Measurements from ENCODE around the gene BMERB1.
A peak's percentile ranks its signal among the peaks of the same experiment; 100 is the strongest.
"Not testable (repeated sequence)": the region's sequence is repeated elsewhere in the genome, so short reads cannot be mapped to it uniquely, and the experiment has no call there.

Gene BMERB1

GRCh38 chr16:15430884-15431283 lies 3.5 kb upstream of the BMERB1 start:
- H3K27me3 ChIP-seq (ENCODE audit: control insufficient read depth in 3 of 3, insufficient read depth in 3 of 3, low read depth in 1 of 3, low read length in 3 of 3); H2BK15ac ChIP-seq (ENCODE audit: low read length); H2AFZ ChIP-seq (ENCODE audit: low read length); H4K8ac ChIP-seq (ENCODE audit: low read depth, low read length); H2BK5ac ChIP-seq (ENCODE audit: low read length); H3K4ac ChIP-seq (ENCODE audit: low read length); H2BK120ac ChIP-seq (ENCODE audit: low read depth, low read length); H3K9me3 ChIP-seq (replicated peaks in 1 of 2; ENCODE audit: control insufficient read depth in 2 of 2, insufficient read depth in 1 of 2, low read depth in 1 of 2, low read length in 2 of 2); H3K4me1 ChIP-seq (ENCODE audit: control insufficient read depth in 2 of 2, insufficient read depth in 1 of 2, low read depth in 1 of 2, low read length in 2 of 2); H3K36me3 ChIP-seq (replicated peaks in 1 of 2; ENCODE audit: control insufficient read depth in 2 of 2, insufficient read depth in 2 of 2, low read length in 2 of 2); H3K4me2 ChIP-seq (ENCODE audit: insufficient read depth, low read length, poor library complexity, severe bottlenecking); H3K9ac ChIP-seq (ENCODE audit: low read depth, low read length, poor library complexity); DNase-seq (ENCODE audit: low spot score); H3K23ac ChIP-seq (ENCODE audit: low read depth, low read length, poor library complexity); H3K4me3 ChIP-seq (ENCODE audit: low read length in 2 of 2); H2BK12ac ChIP-seq (ENCODE audit: low read length); H4K91ac ChIP-seq (ENCODE audit: low read depth, low read length, poor library complexity); H3K14ac ChIP-seq (ENCODE audit: low read length); H3K18ac ChIP-seq (ENCODE audit: low read length); H2AK5ac ChIP-seq (ENCODE audit: low read depth, low read length); H3K27ac ChIP-seq (replicated peaks; ENCODE audit: low read length); H3K79me1 ChIP-seq (ENCODE audit: low read depth, low read length): not testable (repeated sequence)
- WGBS, 2 donors (ENCODE audit: extremely low coverage in 2 of 2, insufficient read length in 2 of 2, insufficient replicate concordance in 1 of 2) = no CpG with 5 or more reads among the region's 11 CpGs

- Histone ChIP-seq H2AFZ (ENCODE audit: low read length) (peak overlapping the region; percentile 94), H2BK120ac (ENCODE audit: low read depth, low read length) (no peak overlapping the region), H3K23ac (ENCODE audit: low read depth, low read length, poor library complexity) (no peak overlapping the region), H3K9ac (ENCODE audit: low read depth, low read length, poor library complexity) (no peak overlapping the region), H3K9me3 (replicated peaks in 1 of 2; ENCODE audit: control insufficient read depth in 2 of 2, insufficient read depth in 1 of 2, low read depth in 1 of 2, low read length in 2 of 2) (no peaks in the 10 kb centered on the region), H4K8ac (ENCODE audit: low read depth, low read length) (peak overlapping the region; percentile 3), H3K18ac (ENCODE audit: low read length) (no peak overlapping the region), H3K27me3 (ENCODE audit: control insufficient read depth in 3 of 3, insufficient read depth in 3 of 3, low read depth in 1 of 3, low read length in 3 of 3) (no peaks in the 10 kb centered on the region), H2BK12ac (ENCODE audit: low read length) (no peak overlapping the region), H3K4me2 (ENCODE audit: insufficient read depth, low read length, poor library complexity, severe bottlenecking) (peak overlapping the region; percentile 38), H4K91ac (ENCODE audit: low read depth, low read length, poor library complexity) (no peak overlapping the region), H2AK5ac (ENCODE audit: low read depth, low read length) (no peak overlapping the region), H3K4me3 (ENCODE audit: low read length in 2 of 2) (peak overlapping the region; percentile 9 to 84), H3K36me3 (replicated peaks in 1 of 2; ENCODE audit: control insufficient read depth in 2 of 2, insufficient read depth in 2 of 2, low read length in 2 of 2) (no peaks in the 10 kb centered on the region), H2BK5ac (ENCODE audit: low read length) (no peak overlapping the region), H3K4ac (ENCODE audit: low read length) (no peak overlapping the region), H2BK15ac (ENCODE audit: low read length) (no peak overlapping the region), H3K14ac (ENCODE audit: low read length) (no peak overlapping the region), H3K4me1 (ENCODE audit: control insufficient read depth in 2 of 2, insufficient read depth in 1 of 2, low read depth in 1 of 2, low read length in 2 of 2) (peaks cover 5% of the 10 kb centered on the region in 2 donors), H3K27ac (replicated peaks; ENCODE audit: low read length) (no peak overlapping the region), H3K79me1 (ENCODE audit: low read depth, low read length) (no peaks in the 10 kb centered on the region)
- no peak for DNase-seq (ENCODE audit: low spot score)
- WGBS, 2 donors (ENCODE audit: extremely low coverage in 2 of 2, insufficient read length in 2 of 2, insufficient replicate concordance in 1 of 2) = no CpG with 5 or more reads among the region's 12 CpGs
Observed at GRCh38 chr16:15434079-15434424, 336 bp upstream of the BMERB1 start.

GRCh38 chr16:15435216-15435864 lies 952 bp downstream of the BMERB1 start:
- Histone ChIP-seq H3K79me1 (ENCODE audit: low read depth, low read length) (no peaks in the 10 kb centered on the region), H2BK12ac (ENCODE audit: low read length) (no peak overlapping the region), H3K9me3 (replicated peaks in 1 of 2; ENCODE audit: control insufficient read depth in 2 of 2, insufficient read depth in 1 of 2, low read depth in 1 of 2, low read length in 2 of 2) (no peaks in the 10 kb centered on the region), H3K23ac (ENCODE audit: low read depth, low read length, poor library complexity) (no peak overlapping the region), H3K4ac (ENCODE audit: low read length) (no peak overlapping the region), H3K36me3 (replicated peaks in 1 of 2; ENCODE audit: control insufficient read depth in 2 of 2, insufficient read depth in 2 of 2, low read length in 2 of 2) (no peaks in the 10 kb centered on the region), H3K27me3 (ENCODE audit: control insufficient read depth in 3 of 3, insufficient read depth in 3 of 3, low read depth in 1 of 3, low read length in 3 of 3) (no peaks in the 10 kb centered on the region), H2BK120ac (ENCODE audit: low read depth, low read length) (no peak overlapping the region), H3K18ac (ENCODE audit: low read length) (peak overlapping the region; percentile 11), H4K8ac (ENCODE audit: low read depth, low read length) (no peak overlapping the region), H4K91ac (ENCODE audit: low read depth, low read length, poor library complexity) (no peak overlapping the region), H2AK5ac (ENCODE audit: low read depth, low read length) (no peak overlapping the region), H3K4me1 (ENCODE audit: control insufficient read depth in 2 of 2, insufficient read depth in 1 of 2, low read depth in 1 of 2, low read length in 2 of 2) (peaks cover 5% of the 10 kb centered on the region in 2 donors), H3K4me2 (ENCODE audit: insufficient read depth, low read length, poor library complexity, severe bottlenecking) (peak overlapping the region; percentile 98), H2AFZ (ENCODE audit: low read length) (peak overlapping the region; percentile 94), H3K9ac (ENCODE audit: low read depth, low read length, poor library complexity) (peak overlapping the region; percentile 85), H3K14ac (ENCODE audit: low read length) (peak overlapping the region; percentile 0), H3K27ac (replicated peaks; ENCODE audit: low read length) (no peak overlapping the region), H2BK15ac (ENCODE audit: low read length) (no peak overlapping the region), H3K4me3 (ENCODE audit: low read length in 2 of 2) (peak overlapping the region; percentile 82 to 84), H2BK5ac (ENCODE audit: low read length) (no peak overlapping the region)
- WGBS, 2 donors (ENCODE audit: extremely low coverage in 2 of 2, insufficient read length in 2 of 2, insufficient replicate concordance in 1 of 2) = no CpG with 5 or more reads among the region's 22 CpGs
- DNase-seq (ENCODE audit: low spot score) = no peak

- H3K23ac ChIP-seq (ENCODE audit: low read depth, low read length, poor library complexity) = no peak overlapping the region
- no peak overlapping the region for H4K91ac ChIP-seq (ENCODE audit: low read depth, low read length, poor library complexity)
- no peak overlapping the region for H3K14ac ChIP-seq (ENCODE audit: low read length)
- H2AK5ac ChIP-seq (ENCODE audit: low read depth, low read length) = no peak overlapping the region
- H3K4me2 ChIP-seq (ENCODE audit: insufficient read depth, low read length, poor library complexity, severe bottlenecking) = no peak overlapping the region
- H3K79me1 ChIP-seq (ENCODE audit: low read depth, low read length) = peaks cover 4% of the 10 kb centered on the region
- no peak overlapping the region for H2AFZ ChIP-seq (ENCODE audit: low read length)
- H3K4me3 ChIP-seq (ENCODE audit: low read length in 2 of 2) = no peak overlapping the region
- WGBS, 2 donors (ENCODE audit: extremely low coverage in 2 of 2, insufficient read length in 2 of 2, insufficient replicate concordance in 1 of 2) = no CpG with 5 or more reads among the region's 4 CpGs
- no peak overlapping the region for H2BK5ac ChIP-seq (ENCODE audit: low read length)
- no peak overlapping the region for H2BK15ac ChIP-seq (ENCODE audit: low read length)
- peaks cover 2 to 5% of the 10 kb centered on the region in 2 donors for H3K4me1 ChIP-seq (ENCODE audit: control insufficient read depth in 2 of 2, insufficient read depth in 1 of 2, low read depth in 1 of 2, low read length in 2 of 2)
- H2BK120ac ChIP-seq (ENCODE audit: low read depth, low read length) = no peak overlapping the region
- no peaks in the 10 kb centered on the region for H3K27me3 ChIP-seq (ENCODE audit: control insufficient read depth in 3 of 3, insufficient read depth in 3 of 3, low read depth in 1 of 3, low read length in 3 of 3)
- no peaks in the 10 kb centered on the region for H3K9me3 ChIP-seq (replicated peaks in 1 of 2; ENCODE audit: control insufficient read depth in 2 of 2, insufficient read depth in 1 of 2, low read depth in 1 of 2, low read length in 2 of 2)
- no peak overlapping the region for H4K8ac ChIP-seq (ENCODE audit: low read depth, low read length)
- H3K9ac ChIP-seq (ENCODE audit: low read depth, low read length, poor library complexity) = no peak overlapping the region
- no peak overlapping the region for H2BK12ac ChIP-seq (ENCODE audit: low read length)
- H3K18ac ChIP-seq (ENCODE audit: low read length) = no peak overlapping the region
- no peak for DNase-seq (ENCODE audit: low spot score)
- no peak overlapping the region for H3K27ac ChIP-seq (replicated peaks; ENCODE audit: low read length)
- no peaks in the 10 kb centered on the region for H3K36me3 ChIP-seq (replicated peaks in 1 of 2; ENCODE audit: control insufficient read depth in 2 of 2, insufficient read depth in 2 of 2, low read length in 2 of 2)
- no peak overlapping the region for H3K4ac ChIP-seq (ENCODE audit: low read length)
Observed at GRCh38 chr16:15439102-15439501, 4.7 kb downstream of the BMERB1 start.

Measured in neuronal stem cell (in vitro differentiated cells).